ENCODE results near the gene PCDHB4.
"Not testable (repeated sequence)": the region's sequence is repeated elsewhere in the genome, so short reads cannot be mapped to it uniquely, and the experiment has no call there.

The PCDHB4 gene

GRCh38 chr5:141127305-141127704 lies 5.7 kb downstream of the PCDHB4 start:
- no peak overlapping the region for H3K4me3 ChIP-seq (ENCODE audit: low read depth, low read length)
- no peak for TF ChIP-seq CTCF (IDR thresholded peaks at IDR 0.05; ENCODE audit: low read depth, low read length, missing control alignments)
- no peak for DNase-seq (ENCODE audit: low read depth)

- DNase-seq (ENCODE audit: low read depth): no peak
- peak; percentile 18 for TF ChIP-seq CTCF (IDR thresholded peaks at IDR 0.05; ENCODE audit: low read depth, low read length, missing control alignments)
- no peak within 1 kb of the TSS for H3K4me3 ChIP-seq (ENCODE audit: low read depth, low read length)
Observed at GRCh38 chr5:141135030-141135717, 13.6 kb downstream of the PCDHB4 start, which contains the start of gene PCDHB5. PCDHB5 (plus strand) TSS chr5:141135206; CDS start chr5:141135435, 229 bp downstream.

- TF ChIP-seq CTCF (IDR thresholded peaks at IDR 0.05; ENCODE audit: low read depth, low read length, missing control alignments): no peak
- H3K4me3 ChIP-seq (ENCODE audit: low read depth, low read length): no peak overlapping the region
- DNase-seq (ENCODE audit: low read depth): no peak
Observed at GRCh38 chr5:141135718-141136266, 14.2 kb downstream of the PCDHB4 start.

- not testable (repeated sequence) for H3K4me3 ChIP-seq (ENCODE audit: low read depth, low read length); DNase-seq (ENCODE audit: low read depth)
Observed at GRCh38 chr5:141137346-141137745, 15.7 kb downstream of the PCDHB4 start.

- TF ChIP-seq CTCF (IDR thresholded peaks at IDR 0.05; ENCODE audit: low read depth, low read length, missing control alignments): no peak
- DNase-seq (ENCODE audit: low read depth): no peak
- H3K4me3 ChIP-seq (ENCODE audit: low read depth, low read length): no peak within 1 kb of the TSS
Observed at GRCh38 chr5:141149812-141150211, 28.2 kb downstream of the PCDHB4 start, which contains the start of gene PCDHB6. PCDHB6 (plus strand) TSS chr5:141150057; CDS start chr5:141150258, 201 bp downstream.

- DNase-seq (ENCODE audit: low read depth): no peak
- TF ChIP-seq CTCF (IDR thresholded peaks at IDR 0.05; ENCODE audit: low read depth, low read length, missing control alignments): no peak
- no peak overlapping the region for H3K4me3 ChIP-seq (ENCODE audit: low read depth, low read length)
Observed at GRCh38 chr5:141150224-141150992, 28.8 kb downstream of the PCDHB4 start.

- no peak overlapping the region for H3K4me3 ChIP-seq (ENCODE audit: low read depth, low read length)
- DNase-seq (ENCODE audit: low read depth): no peak
- no peak for TF ChIP-seq CTCF (IDR thresholded peaks at IDR 0.05; ENCODE audit: low read depth, low read length, missing control alignments)
Observed at GRCh38 chr5:141150993-141151325, 29.3 kb downstream of the PCDHB4 start.

- not testable (repeated sequence) for H3K4me3 ChIP-seq (ENCODE audit: low read depth, low read length); DNase-seq (ENCODE audit: low read depth)
Observed at GRCh38 chr5:141151632-141152031, 30.0 kb downstream of the PCDHB4 start.

- DNase-seq (ENCODE audit: low read depth); H3K4me3 ChIP-seq (ENCODE audit: low read depth, low read length): not testable (repeated sequence)
Observed at GRCh38 chr5:141152096-141152495, 30.5 kb downstream of the PCDHB4 start.

All from GM12864 (cell line).